ENCODE results near the gene BCAM.
"Not testable (repeated sequence)": the region's sequence is repeated elsewhere in the genome, so short reads cannot be mapped to it uniquely, and the experiment has no call there.

Gene BCAM

GRCh38 chr19:44848812-44849447, 40.0 kb downstream of the BCAM start:
- DNase-seq (ENCODE audit: low spot score) = no peak

GRCh38 chr19:44850641-44851109, 41.8 kb downstream of the BCAM start:
- no peak for DNase-seq (ENCODE audit: low spot score)

- no peak for DNase-seq (ENCODE audit: low spot score)
These were observed 42.5 kb downstream of the BCAM start for GRCh38 chr19:44851427-44851826.

GRCh38 chr19:44855606-44856005, 46.7 kb downstream of the BCAM start:
- DNase-seq (ENCODE audit: low spot score) = no peak

GRCh38 chr19:44856421-44857083, 47.6 kb downstream of the BCAM start:
- no peak for DNase-seq (ENCODE audit: low spot score)

- no peak for DNase-seq (ENCODE audit: low spot score)
These were observed 48.9 kb downstream of the BCAM start for GRCh38 chr19:44857837-44858236.

GRCh38 chr19:44861576-44861975, 52.7 kb downstream of the BCAM start:
- not testable (repeated sequence) for DNase-seq (ENCODE audit: low spot score)

GRCh38 chr19:44863990-44864389, 55.1 kb downstream of the BCAM start:
- DNase-seq (ENCODE audit: low spot score) = no peak

- no peak for DNase-seq (ENCODE audit: low spot score)
These were observed 56.4 kb downstream of the BCAM start for GRCh38 chr19:44865196-44865767.

- no peak for DNase-seq (ENCODE audit: low spot score)
These were observed 57.8 kb downstream of the BCAM start for GRCh38 chr19:44866664-44867063.

GRCh38 chr19:44867578-44867977, 58.7 kb downstream of the BCAM start:
- DNase-seq (ENCODE audit: low spot score) = no peak

- no peak for DNase-seq (ENCODE audit: low spot score)
These were observed 61.0 kb downstream of the BCAM start for GRCh38 chr19:44869733-44870470.
